HEK293 (cell line): ENCODE results near the gene IRF6.

Source experiments
- CTCF ChIA-PET: fragments of 350-600 bp; formaldehyde crosslinking; extraction: SDS; loops from one replicate; lab custom pipeline; 2021; ENCODE audit warnings: antibody characterized with exemption; lab: Yijun Ruan, JAX
- POLR2A ChIA-PET: fragments of 300-600 bp; formaldehyde crosslinking; extraction: SDS; loops from one replicate; lab custom pipeline; 2020; ENCODE audit warnings: antibody characterized with exemption, inconsistent platforms; lab: Yijun Ruan, JAX
- H3K27ac ChIP-seq: fragments of 200-500 bp; sonication (Bioruptor generic); 2 replicates; pipeline ENCODE4 v1.5.1; 2014; ENCODE audit warnings: low read depth, low read length, control low read depth, inconsistent platforms; ENCODE audit errors: extremely low read depth
- H3K36me3 ChIP-seq, 2 experiments: fragments of 200-500 bp in 1 of 2; sonication (Bioruptor generic) in 1 of 2; 1 replicate in 1 of 2; 2 replicates in 1 of 2; pipeline ENCODE4 v1.5.1; 2014 to 2017; ENCODE audit warnings: inconsistent platforms in 2 of 2, low read length in 2 of 2; ENCODE audit not compliant: control insufficient read depth in 2 of 2, insufficient read depth in 1 of 2
- H3K4me1 ChIP-seq: fragments of 200-500 bp; sonication (Bioruptor generic); 2 replicates; pipeline ENCODE4 v1.5.1; 2014; ENCODE audit warnings: mild to moderate bottlenecking, low read length, inconsistent platforms; ENCODE audit not compliant: control insufficient read depth, insufficient read depth
- H3K4me3 ChIP-seq: 2 replicates; pipeline ENCODE4 v1.5.1; 2011; ENCODE audit warnings: low read depth, mild to moderate bottlenecking, control low read depth, low read length, moderate library complexity
- H3K9me3 ChIP-seq: fragments of 200-500 bp; sonication (Bioruptor generic); 2 replicates; pipeline ENCODE4 v1.5.1; 2014; ENCODE audit warnings: low read depth, low read length, inconsistent platforms; ENCODE audit not compliant: control insufficient read depth, insufficient read depth
- FEZF1 ChIP-seq: fragments of 450-650 bp; formaldehyde crosslinking; IDR thresholded peaks from 2 replicates; pipeline ENCODE4 v1.5.1; 2016; ENCODE audit warnings: missing biosample characterization, missing genetic modification characterization
- GLI2 ChIP-seq: fragments of 450-650 bp; formaldehyde crosslinking; IDR thresholded peaks from 2 replicates; pipeline ENCODE4; 2017; ENCODE audit warnings: missing biosample characterization, missing genetic modification characterization, low read depth, borderline replicate concordance
- HIC1 ChIP-seq: fragments of 450-650 bp; formaldehyde crosslinking; IDR thresholded peaks from 2 replicates; pipeline ENCODE4 v1.5.1; 2016; ENCODE audit warnings: missing biosample characterization, missing genetic modification characterization
- HOXD13 ChIP-seq: sonication (generic); formaldehyde crosslinking; IDR thresholded peaks from 2 replicates; pipeline ENCODE4 v1.8.0; 2022; ENCODE audit warnings: missing genetic modification reagents, borderline replicate concordance
- IKZF3 ChIP-seq: fragments of 450-650 bp; IDR thresholded peaks from 2 replicates; pipeline ENCODE4 v1.5.0; 2018; ENCODE audit warnings: missing biosample characterization, mild to moderate bottlenecking, missing genetic modification characterization, moderate library complexity
- KLF7 ChIP-seq: fragments of 450-650 bp; formaldehyde crosslinking; IDR thresholded peaks from 2 replicates; pipeline ENCODE4 v1.5.1; 2016; ENCODE audit warnings: missing biosample characterization, missing genetic modification characterization, borderline replicate concordance
- KLF9 ChIP-seq: fragments of 450-650 bp; formaldehyde crosslinking; IDR thresholded peaks from 2 replicates; pipeline ENCODE4 v1.5.1; 2016; ENCODE audit warnings: missing biosample characterization, missing genetic modification characterization, low read depth
- OVOL3 ChIP-seq: fragments of 450-650 bp; formaldehyde crosslinking; IDR thresholded peaks from 2 replicates; pipeline ENCODE4 v1.5.1; 2016; ENCODE audit warnings: missing biosample characterization, missing genetic modification characterization
- RBAK ChIP-seq: fragments of 450-650 bp; formaldehyde crosslinking; IDR thresholded peaks from 2 replicates; pipeline ENCODE4 v1.5.1; 2016; ENCODE audit warnings: missing biosample characterization, missing genetic modification characterization
- WT1 ChIP-seq: fragments of 450-650 bp; formaldehyde crosslinking; IDR thresholded peaks from 2 replicates; pipeline ENCODE4 v1.5.1; 2016; ENCODE audit warnings: missing biosample characterization, missing genetic modification characterization
- ZBTB1 ChIP-seq: fragments of 450-650 bp; formaldehyde crosslinking; IDR thresholded peaks from 2 replicates; pipeline ENCODE4 v1.5.1; 2016; ENCODE audit warnings: missing biosample characterization, missing genetic modification characterization
- ZBTB21 ChIP-seq: fragments of 450-650 bp; formaldehyde crosslinking; IDR thresholded peaks from 2 replicates; pipeline ENCODE4 v1.5.1; 2017; ENCODE audit warnings: missing biosample characterization, missing genetic modification characterization
- ZBTB6 ChIP-seq: fragments of 450-650 bp; formaldehyde crosslinking; IDR thresholded peaks from 2 replicates; pipeline ENCODE4 v1.5.1; 2017; ENCODE audit warnings: missing biosample characterization, missing genetic modification characterization
- ZBTB8A ChIP-seq: fragments of 450-650 bp; formaldehyde crosslinking; IDR thresholded peaks from 2 replicates; pipeline ENCODE4 v1.5.1; 2016; ENCODE audit warnings: missing biosample characterization, missing genetic modification characterization
- ZFP41 ChIP-seq: fragments of 450-650 bp; formaldehyde crosslinking; IDR thresholded peaks from 2 replicates; pipeline ENCODE4 v1.5.1; 2016; ENCODE audit warnings: missing biosample characterization, missing genetic modification characterization, borderline replicate concordance
- ZIC2 ChIP-seq: fragments of 450-650 bp; formaldehyde crosslinking; IDR thresholded peaks from 2 replicates; pipeline ENCODE4 v1.5.1; 2016; ENCODE audit warnings: missing biosample characterization, missing genetic modification characterization
- ZNF133 ChIP-seq: fragments of 450-650 bp; formaldehyde crosslinking; IDR thresholded peaks from 2 replicates; pipeline ENCODE4 v1.5.1; 2016; ENCODE audit warnings: missing biosample characterization, missing genetic modification characterization
- ZNF18 ChIP-seq: fragments of 450-650 bp; formaldehyde crosslinking; IDR thresholded peaks from 2 replicates; pipeline ENCODE4 v1.5.1; 2016; ENCODE audit warnings: missing biosample characterization, missing genetic modification characterization
- ZNF248 ChIP-seq: fragments of 450-650 bp; formaldehyde crosslinking; IDR thresholded peaks from 2 replicates; pipeline ENCODE4 v1.5.1; 2017; ENCODE audit warnings: missing biosample characterization, missing genetic modification characterization
- ZNF274 ChIP-seq, 2 experiments: fragments of 200-500 bp in 1 of 2; fragments of 450-650 bp in 1 of 2; sonication (Bioruptor generic) in 1 of 2; formaldehyde crosslinking in 1 of 2; IDR thresholded peaks; 2 replicates each; pipeline versions ENCODE4 v1.5.1 to v1.6.1; 2014 to 2016; ENCODE audit warnings: borderline replicate concordance in 1 of 2, inconsistent platforms in 1 of 2, low read length in 1 of 2, missing biosample characterization in 1 of 2, missing genetic modification characterization in 1 of 2
- ZNF350 ChIP-seq: fragments of 450-650 bp; formaldehyde crosslinking; IDR thresholded peaks from 2 replicates; pipeline ENCODE4 v1.5.0; 2017; ENCODE audit warnings: missing biosample characterization, mild to moderate bottlenecking, missing genetic modification characterization
- ZNF549 ChIP-seq: fragments of 450-650 bp; IDR thresholded peaks from 2 replicates; pipeline ENCODE4 v1.5.1; 2018; ENCODE audit warnings: missing biosample characterization, missing genetic modification characterization, mild to moderate bottlenecking, inconsistent platforms, moderate library complexity
- ZNF555 ChIP-seq: fragments of 450-650 bp; formaldehyde crosslinking; conservative IDR thresholded peaks from 2 replicates; pipeline ENCODE4 v1.5.1; 2017; ENCODE audit warnings: missing biosample characterization, mild to moderate bottlenecking, missing genetic modification characterization, inconsistent platforms
- ZNF585B ChIP-seq: fragments of 450-650 bp; formaldehyde crosslinking; IDR thresholded peaks from 2 replicates; pipeline ENCODE4 v1.5.1; 2016; ENCODE audit warnings: missing biosample characterization, missing genetic modification characterization
- ZNF624 ChIP-seq: fragments of 450-650 bp; formaldehyde crosslinking; IDR thresholded peaks from 2 replicates; pipeline ENCODE4 v1.5.1; 2017; ENCODE audit warnings: missing biosample characterization, missing genetic modification characterization
- ZNF707 ChIP-seq: fragments of 450-650 bp; formaldehyde crosslinking; IDR thresholded peaks from 2 replicates; pipeline ENCODE4 v1.5.1; 2016; ENCODE audit warnings: missing biosample characterization, missing genetic modification characterization
- ZSCAN16 ChIP-seq: fragments of 450-650 bp; formaldehyde crosslinking; IDR thresholded peaks from 2 replicates; pipeline ENCODE4 v1.5.1; 2016; ENCODE audit warnings: missing biosample characterization, missing genetic modification characterization
- TF ChIP-seq, protein P1 (sequence below): fragments of 450-650 bp; formaldehyde crosslinking; IDR thresholded peaks from 2 replicates; pipeline ENCODE4 v1.5.1; 2016; ENCODE audit warnings: missing biosample characterization, missing genetic modification characterization
- TF ChIP-seq, protein P2 (sequence below): fragments of 450-650 bp; formaldehyde crosslinking; IDR thresholded peaks from 2 replicates; pipeline ENCODE4 v1.5.1; 2016; ENCODE audit warnings: missing biosample characterization, missing genetic modification characterization

The IRF6 gene

DNA sequence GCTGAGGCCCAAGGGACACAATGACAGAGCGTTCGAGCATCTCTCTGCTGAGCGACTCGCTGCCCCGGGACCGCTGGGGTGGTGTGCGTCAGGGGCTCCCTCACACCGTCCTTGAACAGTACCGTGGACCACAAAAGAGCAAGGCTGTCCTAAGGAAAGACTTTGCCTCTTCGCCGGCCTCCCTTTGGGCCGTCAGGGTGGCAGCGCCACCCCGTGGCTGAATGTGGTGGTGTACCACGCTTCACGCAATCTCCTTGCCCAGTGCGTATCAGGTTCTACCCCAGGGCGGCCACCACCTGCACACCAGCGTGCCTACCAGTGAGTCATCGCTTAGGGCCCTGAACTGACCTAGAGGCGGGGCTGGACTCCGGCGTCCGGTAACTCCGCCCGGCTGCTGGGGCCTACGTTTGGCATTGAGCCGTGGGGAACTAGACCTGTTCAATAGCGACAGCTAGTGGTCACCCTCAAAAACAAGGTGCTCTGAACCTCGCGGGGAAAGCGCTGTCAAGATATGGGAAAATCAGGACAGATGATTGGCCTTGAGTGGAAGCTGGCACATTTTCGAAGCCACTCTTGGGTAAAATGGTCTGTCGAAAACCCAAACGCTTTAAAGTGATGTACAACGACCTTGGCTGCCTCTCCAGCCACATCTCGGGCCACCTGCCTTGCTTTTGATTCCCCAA lies 58.2 kb downstream of the IRF6 start (continued):
- TF ChIP-seq ZNF18, result peak; percentile 37; the same call in 1 of the 2 replicates
- TF ChIP-seq ZBTB6 (tag by site-specific recombination), result peak; percentile 90
- TF ChIP-seq ZNF624 (tag by site-specific recombination), result no peak
- TF ChIP-seq ZNF707 (tag by site-specific recombination), result no peak
- peak; percentile 46; the same call in 1 of the 2 replicates for TF ChIP-seq ZIC2 (tag by site-specific recombination)
- no peak for TF ChIP-seq KLF7 (tag by site-specific recombination)
- TF ChIP-seq ZSCAN16 (tag by site-specific recombination), result no peak
- no peak for TF ChIP-seq OVOL3
- TF ChIP-seq ZBTB21 (tag by site-specific recombination), result peak; percentile 20; the same call in 1 of the 2 replicates
- no peak for TF ChIP-seq ZNF350
- peak; percentile 46 for TF ChIP-seq ZBTB8A (tag by site-specific recombination)
- TF ChIP-seq RBAK (tag by site-specific recombination), result no peak
- TF ChIP-seq ZNF133 (tag by site-specific recombination), result no peak
- no peak for TF ChIP-seq ZNF555
- TF ChIP-seq ZNF248 (tag by site-specific recombination), result no peak
- no peak for TF ChIP-seq KLF9 (tag by site-specific recombination)
- no peak for TF ChIP-seq ZBTB1

- Histone ChIP-seq H3K27ac (no peak overlapping the region), H3K9me3 (no peaks in the 10 kb centered on the region), H3K4me3 (no peak overlapping the region), H3K36me3 (no peaks in the 10 kb centered on the region), H3K4me1 (peaks cover 6% of the 10 kb centered on the region; the same call in 1 of the 2 replicates)
- TF ChIP-seq, protein P1, sequence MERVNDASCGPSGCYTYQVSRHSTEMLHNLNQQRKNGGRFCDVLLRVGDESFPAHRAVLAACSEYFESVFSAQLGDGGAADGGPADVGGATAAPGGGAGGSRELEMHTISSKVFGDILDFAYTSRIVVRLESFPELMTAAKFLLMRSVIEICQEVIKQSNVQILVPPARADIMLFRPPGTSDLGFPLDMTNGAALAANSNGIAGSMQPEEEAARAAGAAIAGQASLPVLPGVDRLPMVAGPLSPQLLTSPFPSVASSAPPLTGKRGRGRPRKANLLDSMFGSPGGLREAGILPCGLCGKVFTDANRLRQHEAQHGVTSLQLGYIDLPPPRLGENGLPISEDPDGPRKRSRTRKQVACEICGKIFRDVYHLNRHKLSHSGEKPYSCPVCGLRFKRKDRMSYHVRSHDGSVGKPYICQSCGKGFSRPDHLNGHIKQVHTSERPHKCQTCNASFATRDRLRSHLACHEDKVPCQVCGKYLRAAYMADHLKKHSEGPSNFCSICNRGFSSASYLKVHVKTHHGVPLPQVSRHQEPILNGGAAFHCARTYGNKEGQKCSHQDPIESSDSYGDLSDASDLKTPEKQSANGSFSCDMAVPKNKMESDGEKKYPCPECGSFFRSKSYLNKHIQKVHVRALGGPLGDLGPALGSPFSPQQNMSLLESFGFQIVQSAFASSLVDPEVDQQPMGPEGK (tag by site-specific recombination), result no peak
- TF ChIP-seq ZNF549 (tag by site-specific recombination), result no peak
- TF ChIP-seq, protein P2, sequence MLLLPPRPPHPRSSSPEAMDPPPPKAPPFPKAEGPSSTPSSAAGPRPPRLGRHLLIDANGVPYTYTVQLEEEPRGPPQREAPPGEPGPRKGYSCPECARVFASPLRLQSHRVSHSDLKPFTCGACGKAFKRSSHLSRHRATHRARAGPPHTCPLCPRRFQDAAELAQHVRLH (tag by site-specific recombination), result peak; percentile 36; the same call in 1 of the 2 replicates
- TF ChIP-seq ZFP41 (tag by site-specific recombination), result no peak
- TF ChIP-seq WT1 (tag by site-specific recombination), result no peak
- no peak for TF ChIP-seq HOXD13 (CRISPR knock-in tag)
- TF ChIP-seq GLI2 (tag by site-specific recombination), result no peak
- TF ChIP-seq ZNF274 (IDR thresholded peaks at IDR 0.05; ENCODE audit: low read length), result no peak
- no peak for TF ChIP-seq ZNF274 (tag by site-specific recombination; IDR thresholded peaks at IDR 0.05; ENCODE audit: borderline replicate concordance)
- TF ChIP-seq IKZF3 (tag by site-specific recombination), result no peak
- no peak for TF ChIP-seq ZNF585B
- TF ChIP-seq FEZF1 (tag by site-specific recombination), result peak; percentile 30; the same call in 1 of the 2 replicates
- no peak for TF ChIP-seq HIC1 (tag by site-specific recombination)
- POLR2A ChIA-PET, result no interaction called here
- CTCF ChIA-PET, result interaction anchor here (0.6 to 2.7 kb wide), 12 partner anchors 9 to 249 kb away, joined by 3 to 28 read pairs (median 4); no protein-coding TSS in a partner anchor
These were observed 59.3 kb downstream of the IRF6 start for GRCh38 chr1:209746451-209747165.
